Endothelial cell of umbilical vein (primary cell): ENCODE measurements around the gene TSEN54. TPM values are rescaled to one million over a fixed set of nuclear protein-coding genes. Genes with fewer than 3 reads are reported as not detected.

ENCODE experiments used
- BruUV-seq: library from RNA; stranded (reverse); fragments of 400-500 nt; replicated peaks from 2 replicates; lab custom pipeline; 2021; lab: Mats Ljungman, UMichigan
- CTCF ChIA-PET: fragments of 300-600, 350-600 bp; sonication (Branson Sonifier 250); formaldehyde crosslinking; loops from one replicate; lab custom pipeline; 2021; ENCODE audit warnings: antibody characterized with exemption, inconsistent platforms; lab: Charles Lee
- POLR2A ChIA-PET: fragments of 300-600, 350-600 bp; sonication (Branson Sonifier 250); formaldehyde crosslinking; loops from one replicate; lab custom pipeline; 2021; ENCODE audit warnings: antibody characterized with exemption, inconsistent platforms; lab: Charles Lee
- DNase-seq: peaks from one replicate; pipeline ENCODE4 v3.0.0-alpha.2; 2011; ENCODE audit warnings: low read depth, low spot score
- FAIRE-seq: peaks from 2 replicates; lab custom pipeline; 2011; peaks lifted over from hg19 to GRCh38; lab: Jason Lieb, UNC
- H2AFZ ChIP-seq: 2 replicates; pipeline ENCODE4 v1.6.0; 2012; ENCODE audit warnings: low read depth, low read length, control low read depth, inconsistent platforms
- H3K27ac ChIP-seq: 2 replicates; pipeline ENCODE4 v1.5.1; 2011; ENCODE audit warnings: low read depth, mild to moderate bottlenecking, control low read depth, low read length, moderate library complexity; ENCODE audit not compliant: insufficient read depth
- H3K27me3 ChIP-seq, 2 experiments: 2 replicates each; pipeline versions ENCODE4 v1.6.0 to v1.6.1; 2011; ENCODE audit warnings: low read length in 2 of 2, mixed read lengths in 1 of 2; ENCODE audit not compliant: control insufficient read depth in 2 of 2, insufficient read depth in 2 of 2
- H3K36me3 ChIP-seq, 2 experiments: 2 replicates in 1 of 2; 3 replicates in 1 of 2; pipeline ENCODE4 v1.5.1; 2011; ENCODE audit warnings: low read length in 2 of 2, mild to moderate bottlenecking in 1 of 2, moderate library complexity in 1 of 2; ENCODE audit not compliant: control insufficient read depth in 2 of 2, insufficient read depth in 2 of 2; ENCODE audit errors: extremely low read depth in 1 of 2
- H3K4me1 ChIP-seq: 3 replicates; pipeline ENCODE4 v1.5.1; 2011; ENCODE audit warnings: mild to moderate bottlenecking, low read length; ENCODE audit not compliant: control insufficient read depth, insufficient read depth; ENCODE audit errors: extremely low read depth
- H3K4me2 ChIP-seq: 2 replicates; pipeline ENCODE4 v1.6.1; 2011; ENCODE audit warnings: low read length, control low read depth, mixed read lengths; ENCODE audit not compliant: insufficient read depth
- H3K4me3 ChIP-seq, 3 experiments: fragments of 200-600 bp in 1 of 3; sonication (generic), shearing (Covaris generic) in 1 of 3; replicated peaks in 1 of 3; 2 replicates each; pipeline ENCODE4 v1.5.1; 2011 to 2016; ENCODE audit warnings: control low read depth in 3 of 3, low read length in 3 of 3, mild to moderate bottlenecking in 2 of 3, inconsistent platforms in 1 of 3, low read depth in 1 of 3, moderate library complexity in 1 of 3; ENCODE audit not compliant: insufficient read depth in 1 of 3
- H3K79me2 ChIP-seq: 2 replicates; pipeline ENCODE4 v1.6.0; 2012; ENCODE audit warnings: low read length, inconsistent platforms; ENCODE audit not compliant: control insufficient read depth, insufficient read depth
- H3K9ac ChIP-seq: replicated peaks from 2 replicates; pipeline ENCODE3; 2011; ENCODE audit warnings: low read length, control low read depth; ENCODE audit not compliant: insufficient read depth; ENCODE audit errors: extremely low read depth
- H3K9me1 ChIP-seq: replicated peaks from 3 replicates; pipeline ENCODE4 v1.6.0; 2011; ENCODE audit warnings: mild to moderate bottlenecking, low read length; ENCODE audit not compliant: control insufficient read depth, insufficient read depth; ENCODE audit errors: extremely low read depth
- H3K9me3 ChIP-seq: replicated peaks from 2 replicates; pipeline ENCODE4 v1.5.1; 2012; ENCODE audit warnings: low read length, inconsistent platforms; ENCODE audit not compliant: control insufficient read depth, insufficient read depth
- H4K20me1 ChIP-seq: replicated peaks from 2 replicates; pipeline ENCODE3; 2011; ENCODE audit warnings: mild to moderate bottlenecking, low read length; ENCODE audit not compliant: control insufficient read depth, insufficient read depth; ENCODE audit errors: extremely low read depth
- CTCF ChIP-seq, 2 donors: IDR thresholded peaks; 1 replicate in 1 of 2; 2 replicates in 1 of 2; pipeline ENCODE4 v1.5.1; 2011; ENCODE audit warnings: low read length in 2 of 2, mild to moderate bottlenecking in 2 of 2, moderate library complexity in 2 of 2, control low read depth in 1 of 2, inconsistent platforms in 1 of 2, low read depth in 1 of 2; ENCODE audit not compliant: insufficient read depth in 1 of 2; ENCODE audit errors: extremely low read depth in 1 of 2
- FOS ChIP-seq: IDR thresholded peaks from 2 replicates; pipeline ENCODE4 v1.6.1; 2011; ENCODE audit warnings: mild to moderate bottlenecking, low read length, moderate library complexity, borderline replicate concordance; ENCODE audit not compliant: insufficient read depth
- GATA2 ChIP-seq: IDR thresholded peaks from 2 replicates; pipeline ENCODE4 v1.7.0; 2011; ENCODE audit warnings: low read depth, mild to moderate bottlenecking, moderate library complexity, mixed read lengths, low read length; ENCODE audit not compliant: insufficient read length, insufficient read depth
- MAX ChIP-seq: IDR thresholded peaks from 2 replicates; pipeline ENCODE4 v1.6.1; 2011; ENCODE audit not compliant: insufficient read depth, insufficient read length
- MYC ChIP-seq: IDR thresholded peaks from one replicate; pipeline ENCODE4 v1.6.1; 2011; ENCODE audit warnings: mild to moderate bottlenecking, low read depth, low read length
- POLR2AphosphoS5 ChIP-seq: IDR thresholded peaks from 2 replicates; pipeline ENCODE4 v1.6.1; 2012; ENCODE audit warnings: low read depth, mild to moderate bottlenecking, control low read depth, low read length, moderate library complexity; ENCODE audit not compliant: insufficient read depth
- dilution Hi-C: fragments of 300-500 bp; cut with MboI; formaldehyde crosslinking; loops from one replicate; pipeline ENCODE4 v1.15.0; 2019; ENCODE audit warnings: low sequenced_read_pairs; ENCODE audit not compliant: extremely low pct_ligation_motif_present
- intact Hi-C: fragments of 100-400 bp; cut with micrococcal nuclease; formaldehyde crosslinking; loops from one replicate; pipeline ENCODE4 v1.10.0; 2022
- polyA plus RNA-seq, 4 experiments: library from polyadenylated mRNA; depleted of rRNA in 3 of 4; stranded (reverse) in 3 of 4; unstranded in 1 of 4; fragments of >200 nt; gene quantifications; 2 replicates each; pipeline versions ENCODE4 v1.2.1 to v1.2.3, GENCODE V29; 2011 to 2012; ENCODE audit warnings: missing spikeins in 1 of 4
- total RNA-seq: library from RNA; stranded (reverse); gene quantifications from 2 replicates; pipeline ENCODE4 v1.2.3, GENCODE V29; 2021

Gene TSEN54
- total and polyA plus RNA-seq, 2 donors (not counting 3 experiments of a cell fraction or from before 2014, with no cell fraction given) = 22.3 to 26.3 TPM

GRCh38 chr17:75503337-75503950, 12.9 kb upstream of the TSEN54 start:
- POLR2A ChIA-PET = no interaction called here

More at GRCh38 chr17:75503337-75503950, 12.9 kb upstream of the TSEN54 start:
- Histone ChIP-seq H3K4me2 (no peak overlapping the region), H3K9me1 (no peaks in the 10 kb centered on the region), H3K36me3 (peaks cover 0 to 33% of the 10 kb centered on the region in 2 experiments), H3K4me1 (no peaks in the 10 kb centered on the region), H3K27ac (no peak overlapping the region), H3K9me3 (no peaks in the 10 kb centered on the region), H3K27me3 (no peaks in the 10 kb centered on the region), H4K20me1 (no peaks in the 10 kb centered on the region), H3K79me2 (no peaks in the 10 kb centered on the region), H2AFZ (no peak overlapping the region), H3K9ac (no peak overlapping the region), H3K4me3 (no peak overlapping the region)
- FAIRE-seq (no peak), DNase-seq (no peak)
- dilution Hi-C loops = no loop called here
- no TSS peak for BruUV-seq
- no peak for TF ChIP-seq MAX
- no peak for TF ChIP-seq POLR2AphosphoS5
- TF ChIP-seq CTCF (IDR thresholded peaks at IDR 0.05; ENCODE audit: extremely low read depth in 1 of 2, insufficient read depth in 1 of 2, low read depth in 1 of 2, low read length in 2 of 2) = no peak
- TF ChIP-seq FOS = no peak
- TF ChIP-seq GATA2 = no peak
- no peak for TF ChIP-seq MYC
- CTCF ChIA-PET = interaction anchor here (1.0 to 2.2 kb wide), 2 partner anchors 13 to 180 kb away, joined by 3 to 7 read pairs; partner anchors contain the start of gene TSEN54
- intact Hi-C loops = no loop called here
